Thyroid gland (tissue), 4 donors: ENCODE data around the gene YPEL3. TPM values are rescaled to one million over a fixed set of nuclear protein-coding genes. Genes with fewer than 3 reads are reported as not detected.
A peak's percentile ranks its signal among the peaks of the same experiment; 100 is the strongest.

ENCODE experiments used
- DNase-seq, 2 donors: peaks; one replicate each; pipeline ENCODE4 v3.0.0-alpha.2; 2019
- H3K27ac ChIP-seq, 3 donors: fragments of 200-600 bp; sonication (generic); 1 replicate in 2 of 3; 2 replicates in 1 of 3; pipeline ENCODE4 v1.5.1; 2016 to 2019; ENCODE audit warnings: mild to moderate bottlenecking in 1 of 3, moderate library complexity in 1 of 3
- H3K27me3 ChIP-seq: fragments of 200-600 bp; sonication (generic); one replicate; pipeline ENCODE4 v1.5.1; 2019
- H3K36me3 ChIP-seq, 2 donors: fragments of 200-600 bp; sonication (generic); one replicate each; pipeline ENCODE4 v1.5.1; 2016 to 2019
- H3K4me1 ChIP-seq, 2 donors: fragments of 200-600 bp; sonication (generic); one replicate each; pipeline ENCODE4 v1.5.1; 2017 to 2019
- H3K4me3 ChIP-seq, 3 donors: fragments of 200-600 bp; sonication (generic); replicated peaks in 1 of 3; 1 replicate in 2 of 3; 2 replicates in 1 of 3; pipeline ENCODE4 v1.5.1; 2016; ENCODE audit warnings: mild to moderate bottlenecking in 1 of 3
- H3K9me3 ChIP-seq: fragments of 200-600 bp; sonication (generic); one replicate; pipeline ENCODE4 v1.5.1; 2017
- CTCF ChIP-seq, 6 experiments: fragments of 200-600 bp in 3 of 6; fragments of 450-650 bp in 3 of 6; sonication (generic) in 3 of 6; IDR thresholded peaks; one replicate each; pipeline ENCODE4 v1.5.1; 2016 to 2019; ENCODE audit warnings: antibody characterized with exemption in 6 of 6, mild to moderate bottlenecking in 2 of 6, inconsistent platforms in 1 of 6, moderate library complexity in 1 of 6
- POLR2A ChIP-seq, 2 donors: fragments of 450-650 bp; IDR thresholded peaks; one replicate each; pipeline ENCODE4 v1.6.1; 2017; ENCODE audit warnings: antibody characterized with exemption in 2 of 2, mild to moderate bottlenecking in 2 of 2, moderate library complexity in 1 of 2
- WGBS, 2 donors: methylation state at CpG; one replicate each; pipeline ENCODE4 v1.1.5; 2017; 5-methylcytosine and 5-hydroxymethylcytosine counted together
- intact Hi-C: fragments of 100-400 bp; cut with DNase I; formaldehyde crosslinking; loops from one replicate; pipeline ENCODE4 v1.15.1; 2023
- total RNA-seq, 4 donors: library from RNA; depleted of rRNA; stranded (reverse); fragments of >200 nt; gene quantifications; one replicate each; pipeline ENCODE4 v1.2.3, GENCODE V29; 2016

YPEL3 gene
- total RNA-seq, 4 donors from 2014 or later: 32.4 to 372 (median 68.0) TPM

GRCh38 chr16:30069611-30070462, 26.2 kb downstream of the YPEL3 start:
- Histone ChIP-seq H3K4me3 (no peak overlapping the region), H3K27ac (peak overlapping the region in 1 of 3 donors; percentile 15), H3K4me1 (peaks cover 16 to 29% of the 10 kb centered on the region in 2 donors), H3K27me3 (no peaks in the 10 kb centered on the region), H3K36me3 (peaks cover 48 to 59% of the 10 kb centered on the region in 2 donors), H3K9me3 (no peaks in the 10 kb centered on the region)
- intact Hi-C loops: no loop called here
- 73 to 75% methylated on average over 26 to 27 of the region's 31 CpGs for WGBS, 2 donors
- TF ChIP-seq POLR2A (IDR thresholded peaks at IDR 0.05) (no peak), CTCF (IDR thresholded peaks at IDR 0.05) (no peak)
- peak in 1 of 2 donors; percentile 22 for DNase-seq

GRCh38 chr16:30068750-30069610, 27.0 kb downstream of the YPEL3 start:
- WGBS, 2 donors: 78 to 88% methylated on average over 10 to 11 of the region's 17 CpGs
- Histone ChIP-seq H3K4me3 (no peak overlapping the region), H3K4me1 (peaks cover 16 to 29% of the 10 kb centered on the region in 2 donors), H3K36me3 (peaks cover 48 to 59% of the 10 kb centered on the region in 2 donors), H3K27me3 (no peaks in the 10 kb centered on the region), H3K9me3 (no peaks in the 10 kb centered on the region), H3K27ac (no peak overlapping the region)
- no peak for DNase-seq
- TF ChIP-seq CTCF (IDR thresholded peaks at IDR 0.05) (peak in 4 of 6 experiments; percentile 19 to 35 (median 30)), POLR2A (IDR thresholded peaks at IDR 0.05) (no peak)
- intact Hi-C loops: no loop called here

GRCh38 chr16:30068333-30068732, 27.7 kb downstream of the YPEL3 start:
- H3K27ac ChIP-seq: no peak overlapping the region
- TF ChIP-seq CTCF (IDR thresholded peaks at IDR 0.05) (no peak), POLR2A (IDR thresholded peaks at IDR 0.05) (no peak)
- peaks cover 48 to 59% of the 10 kb centered on the region in 2 donors for H3K36me3 ChIP-seq
- 91 to 93% methylated on average over 8 to 9 of the region's 9 CpGs for WGBS, 2 donors
- no peak overlapping the region for H3K4me3 ChIP-seq
- no peaks in the 10 kb centered on the region for H3K9me3 ChIP-seq
- peaks cover 22 to 36% of the 10 kb centered on the region in 2 donors for H3K4me1 ChIP-seq
- H3K27me3 ChIP-seq: no peaks in the 10 kb centered on the region
- intact Hi-C loops: no loop called here
- no peak for DNase-seq

- Histone ChIP-seq H3K27ac (no peak overlapping the region), H3K27me3 (no peaks in the 10 kb centered on the region), H3K9me3 (no peaks in the 10 kb centered on the region), H3K4me3 (peak overlapping the region in 1 of 3 donors; percentile 95), H3K4me1 (peaks cover 24 to 38% of the 10 kb centered on the region in 2 donors), H3K36me3 (peaks cover 48 to 56% of the 10 kb centered on the region in 2 donors)
- no peak for DNase-seq
- 89 to 90% methylated on average over 6 of the region's 6 CpGs for WGBS, 2 donors
- TF ChIP-seq CTCF (IDR thresholded peaks at IDR 0.05) (no peak), POLR2A (IDR thresholded peaks at IDR 0.05) (no peak)
- intact Hi-C loops: no loop called here
These were observed 28.5 kb downstream of the YPEL3 start for GRCh38 chr16:30067584-30067916.
